Measurements from ENCODE around the gene EXOC4.

The EXOC4 gene

GRCh38 chr7:133947458-133948254 is 694.8 kb downstream of the EXOC4 start:
- TF ChIP-seq CTCF (IDR thresholded peaks at IDR 0.05; ENCODE audit: low read depth, low read length) = no peak
- no peak for DNase-seq (ENCODE audit: extremely low read depth, low read depth)

- no peak for DNase-seq (ENCODE audit: extremely low read depth, low read depth)
- TF ChIP-seq CTCF (IDR thresholded peaks at IDR 0.05; ENCODE audit: low read depth, low read length) = no peak
Observed at GRCh38 chr7:133948588-133948987, 695.7 kb downstream of the EXOC4 start.

- TF ChIP-seq CTCF (IDR thresholded peaks at IDR 0.05; ENCODE audit: low read depth, low read length) = no peak
- DNase-seq (ENCODE audit: extremely low read depth, low read depth) = no peak
Observed at GRCh38 chr7:133950855-133951254, 698.0 kb downstream of the EXOC4 start.

GRCh38 chr7:133955208-133955607 is 702.3 kb downstream of the EXOC4 start:
- DNase-seq (ENCODE audit: extremely low read depth, low read depth) = no peak

GRCh38 chr7:133957845-133958244 is 705.0 kb downstream of the EXOC4 start:
- no peak for TF ChIP-seq CTCF (IDR thresholded peaks at IDR 0.05; ENCODE audit: low read depth, low read length)
- DNase-seq (ENCODE audit: extremely low read depth, low read depth) = no peak

More at GRCh38 chr7:133955208-133955607, 702.3 kb downstream of the EXOC4 start:
- TF ChIP-seq CTCF (IDR thresholded peaks at IDR 0.05; ENCODE audit: low read depth, low read length) = no peak

GRCh38 chr7:133958822-133959221 is 705.9 kb downstream of the EXOC4 start:
- no peak for DNase-seq (ENCODE audit: extremely low read depth, low read depth)
- no peak for TF ChIP-seq CTCF (IDR thresholded peaks at IDR 0.05; ENCODE audit: low read depth, low read length)

- no peak for TF ChIP-seq CTCF (IDR thresholded peaks at IDR 0.05; ENCODE audit: low read depth, low read length)
Observed at GRCh38 chr7:133959505-133959904, 706.6 kb downstream of the EXOC4 start.

More at GRCh38 chr7:133959505-133959904, 706.6 kb downstream of the EXOC4 start:
- DNase-seq (ENCODE audit: extremely low read depth, low read depth) = no peak

Measured in AG09319 (cell line).